ENCODE measurements around the gene NXPH2.

NXPH2 gene

DNA sequence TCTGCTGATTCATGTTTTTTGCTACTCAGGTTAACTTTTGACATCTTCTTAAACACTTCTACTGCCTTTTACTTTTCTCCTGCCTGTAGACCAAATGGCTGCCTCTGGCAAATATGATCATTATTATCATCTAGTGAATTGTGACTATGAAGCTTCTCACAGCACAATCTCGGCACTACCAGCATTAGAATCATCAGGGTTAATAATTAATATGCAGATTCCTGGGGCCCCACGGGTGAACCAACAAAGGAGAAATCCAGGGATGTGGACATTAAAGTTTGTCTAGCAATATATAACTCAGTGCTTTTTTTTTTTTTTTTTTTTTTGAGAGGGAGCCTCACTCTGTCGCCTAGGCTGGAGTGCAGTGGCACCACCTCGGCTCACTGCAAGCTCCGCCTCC is 142.5 kb downstream of the NXPH2 start:
- no peaks in the 10 kb centered on the region for H3K27me3 ChIP-seq (ENCODE audit: control insufficient read depth in 1 of 2, insufficient read depth in 2 of 2, low read length in 2 of 2)
- no peak overlapping the region for H3K9ac ChIP-seq (ENCODE audit: low read length in 2 of 2)
- H3K27ac ChIP-seq (ENCODE audit: low read length): no peak overlapping the region
- no peaks in the 10 kb centered on the region for H3K9me3 ChIP-seq (ENCODE audit: control insufficient read depth in 2 of 2, low read length in 2 of 2)
- no peak overlapping the region for H3K4me3 ChIP-seq (ENCODE audit: low read length in 2 of 2)
- peaks cover 5% of the 10 kb centered on the region for H3K4me1 ChIP-seq (ENCODE audit: control insufficient read depth, insufficient read depth, low read length)
- no peaks in the 10 kb centered on the region for H3K36me3 ChIP-seq (ENCODE audit: control insufficient read depth in 2 of 2, insufficient read depth in 2 of 2, low read length in 2 of 2)

- H3K9ac ChIP-seq (ENCODE audit: low read length in 2 of 2): no peak overlapping the region
- no peak overlapping the region for H3K4me3 ChIP-seq (ENCODE audit: low read length in 2 of 2)
- H3K4me1 ChIP-seq (ENCODE audit: control insufficient read depth, insufficient read depth, low read length): peaks cover 5% of the 10 kb centered on the region
- no peaks in the 10 kb centered on the region for H3K27me3 ChIP-seq (ENCODE audit: control insufficient read depth in 1 of 2, insufficient read depth in 2 of 2, low read length in 2 of 2)
- no peaks in the 10 kb centered on the region for H3K36me3 ChIP-seq (ENCODE audit: control insufficient read depth in 2 of 2, insufficient read depth in 2 of 2, low read length in 2 of 2)
- H3K9me3 ChIP-seq (ENCODE audit: control insufficient read depth in 2 of 2, low read length in 2 of 2): no peaks in the 10 kb centered on the region
- no peak overlapping the region for H3K27ac ChIP-seq (ENCODE audit: low read length)
Measured at GRCh38 chr2:138637061-138637460, 143.1 kb downstream of the NXPH2 start.

- no peaks in the 10 kb centered on the region for H3K9me3 ChIP-seq (ENCODE audit: control insufficient read depth in 2 of 2, low read length in 2 of 2)
- no peaks in the 10 kb centered on the region for H3K4me1 ChIP-seq (ENCODE audit: control insufficient read depth, insufficient read depth, low read length)
- H3K27ac ChIP-seq (ENCODE audit: low read length): no peak overlapping the region
- H3K36me3 ChIP-seq (ENCODE audit: control insufficient read depth in 2 of 2, insufficient read depth in 2 of 2, low read length in 2 of 2): no peaks in the 10 kb centered on the region
- no peak overlapping the region for H3K4me3 ChIP-seq (ENCODE audit: low read length in 2 of 2)
- H3K9ac ChIP-seq (ENCODE audit: low read length in 2 of 2): no peak overlapping the region
- H3K27me3 ChIP-seq (ENCODE audit: control insufficient read depth in 1 of 2, insufficient read depth in 2 of 2, low read length in 2 of 2): no peaks in the 10 kb centered on the region
Measured at GRCh38 chr2:138633049-138633448, 147.1 kb downstream of the NXPH2 start.

GRCh38 chr2:138632066-138632620 is 148.0 kb downstream of the NXPH2 start:
- no peaks in the 10 kb centered on the region for H3K9me3 ChIP-seq (ENCODE audit: control insufficient read depth in 2 of 2, low read length in 2 of 2)
- peaks cover 0 to 2% of the 10 kb centered on the region in 2 donors for H3K27me3 ChIP-seq (ENCODE audit: control insufficient read depth in 1 of 2, insufficient read depth in 2 of 2, low read length in 2 of 2)
- no peak overlapping the region for H3K27ac ChIP-seq (ENCODE audit: low read length)
- no peak overlapping the region for H3K9ac ChIP-seq (ENCODE audit: low read length in 2 of 2)
- no peak overlapping the region for H3K4me3 ChIP-seq (ENCODE audit: low read length in 2 of 2)
- H3K4me1 ChIP-seq (ENCODE audit: control insufficient read depth, insufficient read depth, low read length): no peaks in the 10 kb centered on the region
- H3K36me3 ChIP-seq (ENCODE audit: control insufficient read depth in 2 of 2, insufficient read depth in 2 of 2, low read length in 2 of 2): no peaks in the 10 kb centered on the region

DNA sequence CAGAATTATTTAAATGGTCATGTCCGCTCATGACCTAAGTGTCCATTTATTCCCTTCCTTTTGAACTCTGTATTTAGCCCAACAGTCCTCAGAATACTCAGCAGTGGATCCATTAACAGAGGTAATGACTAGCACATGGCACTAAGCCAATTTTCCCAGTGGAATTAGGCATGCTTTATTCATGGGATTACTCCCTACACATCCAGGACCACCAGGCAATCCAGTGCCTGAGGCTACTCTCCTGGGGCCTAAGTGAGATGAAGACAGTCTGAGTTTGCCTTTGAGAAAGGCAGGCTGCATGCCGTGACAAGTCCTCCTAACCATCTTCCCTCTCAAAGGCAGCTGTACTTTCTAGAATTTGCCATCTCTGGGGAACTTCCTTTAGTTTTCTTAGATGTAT is 150.0 kb downstream of the NXPH2 start:
- no peaks in the 10 kb centered on the region for H3K9me3 ChIP-seq (ENCODE audit: control insufficient read depth in 2 of 2, low read length in 2 of 2)
- H3K27ac ChIP-seq (ENCODE audit: low read length): no peak overlapping the region
- H3K9ac ChIP-seq (ENCODE audit: low read length in 2 of 2): no peak overlapping the region
- peaks cover 0 to 2% of the 10 kb centered on the region in 2 donors for H3K27me3 ChIP-seq (ENCODE audit: control insufficient read depth in 1 of 2, insufficient read depth in 2 of 2, low read length in 2 of 2)
- H3K4me3 ChIP-seq (ENCODE audit: low read length in 2 of 2): no peak overlapping the region
- no peaks in the 10 kb centered on the region for H3K36me3 ChIP-seq (ENCODE audit: control insufficient read depth in 2 of 2, insufficient read depth in 2 of 2, low read length in 2 of 2)
- no peaks in the 10 kb centered on the region for H3K4me1 ChIP-seq (ENCODE audit: control insufficient read depth, insufficient read depth, low read length)

GRCh38 chr2:138626148-138626547 is 154.0 kb downstream of the NXPH2 start:
- H3K4me1 ChIP-seq (ENCODE audit: control insufficient read depth, insufficient read depth, low read length): no peaks in the 10 kb centered on the region
- peaks cover 0 to 2% of the 10 kb centered on the region in 2 donors for H3K27me3 ChIP-seq (ENCODE audit: control insufficient read depth in 1 of 2, insufficient read depth in 2 of 2, low read length in 2 of 2)
- no peaks in the 10 kb centered on the region for H3K36me3 ChIP-seq (ENCODE audit: control insufficient read depth in 2 of 2, insufficient read depth in 2 of 2, low read length in 2 of 2)
- H3K9ac ChIP-seq (ENCODE audit: low read length in 2 of 2): no peak overlapping the region
- H3K9me3 ChIP-seq (ENCODE audit: control insufficient read depth in 2 of 2, low read length in 2 of 2): no peaks in the 10 kb centered on the region
- H3K4me3 ChIP-seq (ENCODE audit: low read length in 2 of 2): no peak overlapping the region
- H3K27ac ChIP-seq (ENCODE audit: low read length): no peak overlapping the region

GRCh38 chr2:138622613-138623012 is 157.6 kb downstream of the NXPH2 start:
- Histone ChIP-seq H3K4me1 (ENCODE audit: control insufficient read depth, insufficient read depth, low read length) (no peaks in the 10 kb centered on the region), H3K27me3 (ENCODE audit: control insufficient read depth in 1 of 2, insufficient read depth in 2 of 2, low read length in 2 of 2) (peaks cover 0 to 5% of the 10 kb centered on the region in 2 donors), H3K27ac (ENCODE audit: low read length) (no peak overlapping the region), H3K4me3 (ENCODE audit: low read length in 2 of 2) (no peak overlapping the region), H3K9ac (ENCODE audit: low read length in 2 of 2) (no peak overlapping the region), H3K36me3 (ENCODE audit: control insufficient read depth in 2 of 2, insufficient read depth in 2 of 2, low read length in 2 of 2) (no peaks in the 10 kb centered on the region), H3K9me3 (ENCODE audit: control insufficient read depth in 2 of 2, low read length in 2 of 2) (no peaks in the 10 kb centered on the region)

GRCh38 chr2:138621139-138621538 is 159.1 kb downstream of the NXPH2 start:
- H3K27ac ChIP-seq (ENCODE audit: low read length): no peak overlapping the region
- H3K4me3 ChIP-seq (ENCODE audit: low read length in 2 of 2): no peak overlapping the region
- H3K27me3 ChIP-seq (ENCODE audit: control insufficient read depth in 1 of 2, insufficient read depth in 2 of 2, low read length in 2 of 2): peaks cover 0 to 3% of the 10 kb centered on the region in 2 donors
- no peaks in the 10 kb centered on the region for H3K36me3 ChIP-seq (ENCODE audit: control insufficient read depth in 2 of 2, insufficient read depth in 2 of 2, low read length in 2 of 2)
- no peaks in the 10 kb centered on the region for H3K4me1 ChIP-seq (ENCODE audit: control insufficient read depth, insufficient read depth, low read length)
- no peak overlapping the region for H3K9ac ChIP-seq (ENCODE audit: low read length in 2 of 2)
- no peaks in the 10 kb centered on the region for H3K9me3 ChIP-seq (ENCODE audit: control insufficient read depth in 2 of 2, low read length in 2 of 2)

- no peak overlapping the region for H3K27ac ChIP-seq (ENCODE audit: low read length)
- H3K9ac ChIP-seq (ENCODE audit: low read length in 2 of 2): no peak overlapping the region
- H3K9me3 ChIP-seq (ENCODE audit: control insufficient read depth in 2 of 2, low read length in 2 of 2): no peaks in the 10 kb centered on the region
- H3K4me3 ChIP-seq (ENCODE audit: low read length in 2 of 2): no peak overlapping the region
- no peaks in the 10 kb centered on the region for H3K4me1 ChIP-seq (ENCODE audit: control insufficient read depth, insufficient read depth, low read length)
- H3K36me3 ChIP-seq (ENCODE audit: control insufficient read depth in 2 of 2, insufficient read depth in 2 of 2, low read length in 2 of 2): no peaks in the 10 kb centered on the region
- H3K27me3 ChIP-seq (ENCODE audit: control insufficient read depth in 1 of 2, insufficient read depth in 2 of 2, low read length in 2 of 2): peaks cover 0 to 3% of the 10 kb centered on the region in 2 donors
Measured at GRCh38 chr2:138620431-138620830, 159.8 kb downstream of the NXPH2 start.
